Activated CD8-positive, alpha-beta memory T cell treated with anti-CD3 and anti-CD28 coated beads, Interleukin-2, amount 50 U/mL, for 24 hours (primary cell): Measurements from ENCODE around the gene NTRK2.

Experiments
- DNase-seq: peaks from one replicate; pipeline ENCODE4 v3.0.0-alpha.2; 2020; ENCODE audit errors: extremely low read depth

NTRK2 gene

DNA sequence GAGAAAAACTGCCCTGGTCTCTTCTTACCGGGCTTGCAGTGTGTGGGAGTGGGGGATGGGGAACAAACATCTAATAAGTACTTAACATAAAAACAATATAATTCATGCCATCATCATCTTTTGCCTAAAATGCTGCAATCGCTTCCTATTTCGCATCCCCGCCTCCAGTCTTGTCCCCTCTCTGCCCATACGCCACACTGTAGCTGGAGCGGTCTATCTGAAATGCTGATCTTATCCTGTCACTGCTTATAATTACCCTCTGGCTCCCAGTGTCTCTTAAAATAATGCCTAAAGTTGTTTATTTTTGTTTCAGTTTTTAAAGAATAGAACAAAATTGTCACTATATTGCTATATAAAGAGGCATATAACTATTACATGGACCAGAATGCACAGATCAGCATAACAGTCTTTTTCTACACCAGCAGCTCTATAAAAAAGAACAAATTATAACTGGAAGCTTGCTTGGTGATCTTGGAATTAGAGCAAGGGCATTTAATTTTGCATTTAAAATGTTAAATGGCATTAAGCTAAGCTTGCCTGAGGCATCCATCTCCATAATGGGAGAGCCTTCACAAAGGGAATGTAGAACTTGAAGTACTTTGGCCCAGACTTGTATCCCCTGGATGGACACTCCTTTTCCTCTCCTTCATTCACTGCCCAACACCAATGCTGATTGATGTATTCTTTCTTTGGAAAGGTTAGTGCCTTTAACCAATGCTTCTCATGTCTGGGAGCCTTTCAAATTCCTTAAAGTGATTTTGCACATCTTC is 12.2 kb downstream of the NTRK2 start:
- no peak for DNase-seq

DNA sequence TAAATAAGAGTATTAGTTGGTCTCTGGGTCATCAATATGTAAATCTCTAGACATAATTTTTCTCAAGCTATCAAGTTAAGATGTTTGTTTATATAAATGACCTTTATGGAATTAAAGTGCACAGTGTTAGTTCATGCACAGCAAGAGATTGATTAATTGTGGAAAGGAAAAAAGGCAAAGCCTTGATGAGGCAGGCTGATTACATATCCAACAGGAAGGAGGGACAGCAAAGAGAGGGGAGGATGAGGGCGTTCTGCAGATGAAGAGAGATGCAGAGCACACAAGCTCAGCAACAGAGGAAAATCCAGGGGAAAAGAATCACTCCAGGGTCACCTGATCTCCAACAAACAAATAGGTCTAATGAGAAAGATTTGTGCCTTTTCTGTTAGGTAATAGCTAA is 16.5 kb downstream of the NTRK2 start:
- DNase-seq: no peak

DNA sequence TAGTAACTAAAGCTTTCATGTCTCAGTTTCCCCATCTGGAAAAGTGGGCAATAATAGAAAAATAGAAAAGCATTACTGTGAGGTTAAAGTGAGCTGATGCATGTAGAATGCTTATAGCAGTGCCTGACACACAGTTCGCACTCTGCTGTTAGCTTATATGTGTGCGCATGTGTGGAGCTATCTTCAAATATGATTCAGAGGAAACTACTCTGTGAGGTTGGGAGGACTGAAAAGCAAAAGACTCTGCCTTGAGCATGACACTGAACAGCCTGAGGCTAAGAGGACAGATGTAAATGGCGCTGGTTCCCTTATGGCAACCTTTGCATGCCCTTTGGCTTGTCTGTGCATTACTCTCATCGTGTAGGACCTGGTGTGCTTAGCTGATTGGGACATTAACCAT is 19.4 kb downstream of the NTRK2 start:
- DNase-seq: no peak

DNA sequence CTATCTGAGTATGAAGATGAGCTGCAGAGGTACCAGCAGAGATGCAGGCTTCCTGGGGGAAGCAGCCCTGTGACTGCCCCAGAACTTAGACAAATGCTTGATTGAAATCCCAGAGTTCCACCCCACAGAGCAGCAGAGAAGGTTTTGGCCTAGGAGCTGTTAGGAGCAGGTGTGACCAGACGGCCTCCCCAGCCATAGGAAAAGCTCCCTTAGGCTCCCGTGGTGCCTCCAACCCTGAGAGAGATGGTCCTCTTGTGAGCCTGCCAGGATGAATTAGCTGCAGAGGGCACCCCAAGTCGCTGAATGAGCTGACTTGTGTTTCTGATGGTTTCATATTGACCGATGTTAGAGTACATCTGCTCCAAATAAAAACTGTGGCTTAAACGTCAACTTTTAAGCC is 22.1 kb downstream of the NTRK2 start:
- no peak for DNase-seq

DNA sequence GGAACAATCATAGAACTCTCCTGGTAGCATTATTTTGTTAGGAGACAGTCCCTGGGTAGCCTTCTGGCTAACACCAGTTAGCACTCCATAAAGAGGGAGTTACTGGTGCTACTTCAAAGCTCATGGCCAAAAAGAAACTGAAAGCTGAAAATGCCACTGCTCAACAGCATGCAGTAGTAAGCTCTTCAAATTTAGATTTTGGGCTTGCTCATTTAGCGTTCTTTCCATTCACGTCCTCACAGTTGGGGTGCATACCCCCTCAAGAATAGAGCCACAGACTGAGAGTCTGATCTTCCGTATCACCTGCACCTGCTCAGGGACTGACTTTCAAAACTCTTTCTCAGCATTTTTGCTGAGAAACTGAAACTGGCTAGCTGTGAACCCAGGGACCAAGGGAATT is 24.7 kb downstream of the NTRK2 start:
- DNase-seq: no peak

DNA sequence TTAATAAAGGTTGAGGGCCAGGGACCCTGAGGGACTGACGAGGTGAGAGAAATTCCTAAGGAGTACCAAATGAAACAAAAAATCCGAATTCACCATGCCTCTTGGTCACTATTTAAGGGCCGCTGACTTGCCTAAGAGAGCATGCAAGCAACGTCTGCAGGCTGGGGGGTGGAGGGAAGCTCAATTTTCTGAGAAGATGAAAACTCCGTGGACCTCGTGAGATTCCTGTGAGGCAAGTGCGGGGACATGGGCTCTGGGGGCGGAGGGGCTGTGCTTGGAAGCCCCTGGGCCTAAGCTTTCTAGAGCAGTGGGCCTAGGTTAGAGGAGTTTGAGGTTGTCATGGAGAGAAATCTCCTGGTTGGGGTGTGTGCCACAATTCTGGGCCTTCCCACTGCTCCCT is 27.5 kb downstream of the NTRK2 start:
- DNase-seq: no peak

DNA sequence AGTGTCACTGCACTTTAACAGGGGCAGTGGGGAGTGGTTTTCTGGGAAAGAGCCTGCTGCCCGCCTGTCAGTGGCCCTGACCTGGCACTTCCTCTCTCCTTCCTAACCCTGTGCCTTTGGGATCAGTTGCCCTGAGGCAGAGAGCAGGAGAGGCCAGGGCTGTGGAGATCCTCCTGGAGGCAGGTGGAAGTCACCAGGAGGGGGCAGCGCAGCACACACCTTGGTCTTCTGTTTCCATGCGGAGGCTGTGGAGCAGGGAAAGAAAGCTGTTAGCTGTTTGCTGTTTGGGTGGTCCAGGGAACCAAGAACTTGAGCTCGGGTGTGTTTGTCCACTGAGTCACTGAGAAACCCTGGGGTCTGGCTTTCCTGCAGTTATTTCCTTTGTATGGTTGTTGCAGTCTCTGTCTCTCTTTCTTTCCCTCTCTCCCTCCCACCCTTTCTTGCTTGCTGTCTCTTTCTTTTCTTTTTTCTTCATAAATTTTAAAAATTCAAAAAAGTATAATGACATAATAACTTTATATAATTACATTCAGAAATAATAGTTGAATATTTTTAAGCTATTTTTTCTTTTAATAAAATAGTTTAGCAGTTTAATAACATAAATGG is 28.1 kb downstream of the NTRK2 start:
- DNase-seq: no peak

DNA sequence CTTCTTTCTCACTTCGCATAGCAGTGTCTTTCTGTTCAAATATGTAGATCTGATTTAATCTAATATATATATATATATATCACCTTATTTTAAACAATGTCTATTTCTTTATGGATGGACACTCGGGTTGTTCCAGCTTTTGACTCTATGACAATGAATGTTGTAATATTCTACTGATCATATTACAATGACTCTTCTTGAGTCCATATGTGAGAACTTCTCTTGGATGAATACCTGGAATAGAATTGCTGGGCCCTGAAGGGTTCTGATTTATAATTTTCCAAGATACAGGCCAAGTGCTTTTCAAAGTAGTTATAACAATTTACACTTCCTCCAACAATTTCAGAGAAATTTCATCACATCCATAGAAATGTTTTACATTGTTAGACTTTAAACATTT is 28.8 kb downstream of the NTRK2 start:
- no peak for DNase-seq

DNA sequence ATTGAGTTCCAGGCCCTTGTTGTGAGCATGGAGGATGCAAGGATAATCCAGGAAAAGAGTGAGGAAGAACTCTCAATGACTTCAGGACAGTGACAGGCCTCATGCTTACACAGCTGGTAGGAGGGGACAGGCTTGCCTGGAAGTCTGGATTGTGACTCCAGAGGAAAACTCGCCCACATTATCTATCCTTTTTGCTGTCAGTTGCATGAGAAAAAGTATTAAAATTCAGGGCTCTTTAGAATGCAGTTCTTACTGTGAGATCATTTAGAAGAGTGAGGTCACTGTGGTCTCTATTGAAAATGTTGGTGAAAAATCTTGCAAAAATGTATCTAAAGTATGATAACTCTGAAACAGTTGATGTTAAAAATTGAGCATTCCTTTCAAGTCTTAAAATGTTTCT is 30.5 kb downstream of the NTRK2 start:
- DNase-seq: no peak

DNA sequence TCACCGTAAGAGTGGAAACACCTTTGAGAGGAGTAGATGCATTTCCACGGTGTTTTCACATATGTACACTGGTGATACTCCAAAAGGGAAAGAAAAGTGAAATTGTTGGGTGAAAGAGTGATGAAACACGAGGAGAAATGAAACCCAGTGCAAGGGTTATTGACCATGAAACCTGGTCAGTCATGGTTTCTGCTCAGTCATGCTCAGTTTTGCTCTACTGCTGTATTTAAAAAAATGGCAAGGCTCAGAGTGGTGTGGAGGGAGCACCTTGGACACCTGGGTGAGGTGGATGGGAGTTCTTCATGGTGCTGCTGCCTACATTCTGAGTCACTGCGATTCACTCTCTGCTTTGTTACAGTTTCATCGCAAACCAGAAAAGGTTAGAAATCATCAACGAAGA is 32.3 kb downstream of the NTRK2 start:
- no peak for DNase-seq

DNA sequence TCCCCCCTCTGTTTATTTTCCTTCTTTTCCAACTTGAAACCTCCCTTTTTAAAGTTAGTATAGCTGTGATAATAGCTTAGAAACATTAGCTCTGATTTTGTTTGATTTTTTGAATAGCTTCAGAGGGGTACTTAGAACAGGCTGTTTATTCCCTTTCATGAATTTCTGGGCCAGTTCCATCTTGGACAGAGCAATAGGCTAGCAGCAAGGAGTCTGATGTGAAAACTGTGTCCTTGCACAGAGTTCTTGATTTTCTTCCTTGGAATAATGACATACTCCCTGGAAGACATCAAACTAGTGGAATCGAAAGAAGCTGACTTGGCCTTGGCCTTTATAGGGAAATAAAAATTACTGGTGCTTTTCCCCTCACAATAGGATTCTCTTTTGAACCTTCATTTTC is 32.9 kb downstream of the NTRK2 start:
- DNase-seq: no peak

DNA sequence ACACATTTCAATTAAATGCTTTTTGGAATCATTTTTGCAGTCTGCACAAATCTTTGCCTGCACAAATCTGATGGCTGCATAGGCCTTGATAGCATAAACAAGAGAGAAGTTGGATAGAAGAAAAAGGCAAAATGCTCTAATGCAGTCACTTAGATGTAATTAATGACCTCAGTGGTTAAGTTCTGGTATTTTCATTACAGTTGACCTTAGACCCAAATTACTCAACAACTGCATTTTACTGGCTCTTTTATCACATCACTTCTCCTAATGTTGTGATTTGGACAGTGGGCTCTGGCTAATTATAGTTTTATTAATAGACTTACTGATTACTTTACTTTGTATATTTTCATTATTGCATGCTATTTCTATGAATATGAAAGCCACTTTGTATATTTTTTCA is 34.3 kb downstream of the NTRK2 start:
- DNase-seq: no peak

DNA sequence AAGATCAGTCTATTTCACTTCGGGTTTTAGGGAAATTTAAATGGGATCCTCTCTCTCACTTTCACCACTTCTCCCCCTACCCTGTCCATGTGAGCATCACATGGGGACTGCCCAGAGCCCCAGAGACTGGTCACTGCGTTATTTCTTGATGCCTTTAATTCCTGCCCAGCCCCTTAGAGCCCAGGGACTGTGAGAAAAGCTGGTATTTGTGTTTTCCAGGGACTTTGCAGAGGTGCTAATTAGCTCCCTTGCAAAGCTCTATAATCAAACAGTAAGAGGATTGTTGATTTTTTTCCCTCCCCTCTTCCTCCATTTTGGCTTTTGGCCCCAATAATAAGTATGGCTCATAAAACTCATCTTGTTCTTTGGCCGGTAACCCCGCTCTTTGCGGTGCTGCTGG is 35.6 kb downstream of the NTRK2 start:
- DNase-seq: no peak

DNA sequence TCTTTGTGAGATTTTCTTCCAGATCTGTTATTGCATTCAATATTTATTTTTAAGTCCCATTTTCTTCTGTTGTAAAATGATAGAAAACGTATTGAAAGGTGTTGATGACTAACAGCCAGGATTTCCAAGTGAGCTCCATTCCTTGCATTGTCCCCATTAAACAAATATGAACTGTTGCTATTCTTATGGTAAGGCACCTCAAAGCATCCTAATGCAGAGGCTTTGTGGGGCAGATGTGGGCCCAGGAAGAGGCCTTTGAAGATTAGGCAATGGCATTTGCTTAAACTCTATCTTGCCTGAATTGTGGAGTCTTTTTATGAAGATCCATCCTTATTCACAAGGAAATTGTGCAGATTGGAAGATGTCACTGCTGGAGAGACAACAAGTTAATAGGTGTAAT is 38.9 kb downstream of the NTRK2 start:
- no peak for DNase-seq

DNA sequence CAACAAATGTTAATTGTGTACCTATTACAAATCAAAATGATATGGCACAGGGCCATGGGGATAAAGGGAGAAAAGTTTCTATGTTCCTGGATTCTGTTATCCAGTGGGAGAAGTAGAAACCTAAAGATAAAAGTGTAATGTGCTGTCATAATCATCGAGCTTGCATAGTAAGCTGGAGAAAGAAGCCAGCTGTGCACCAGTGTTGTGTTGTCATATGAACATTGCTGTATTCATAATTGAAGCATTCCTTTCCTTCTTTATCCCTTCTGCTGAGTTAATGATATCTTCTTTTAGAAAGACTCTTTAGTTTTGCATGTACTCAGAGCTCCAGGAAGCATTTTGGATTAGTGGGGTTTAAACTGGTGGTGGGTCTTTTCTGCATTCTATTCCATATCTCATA is 39.5 kb downstream of the NTRK2 start:
- no peak for DNase-seq

DNA sequence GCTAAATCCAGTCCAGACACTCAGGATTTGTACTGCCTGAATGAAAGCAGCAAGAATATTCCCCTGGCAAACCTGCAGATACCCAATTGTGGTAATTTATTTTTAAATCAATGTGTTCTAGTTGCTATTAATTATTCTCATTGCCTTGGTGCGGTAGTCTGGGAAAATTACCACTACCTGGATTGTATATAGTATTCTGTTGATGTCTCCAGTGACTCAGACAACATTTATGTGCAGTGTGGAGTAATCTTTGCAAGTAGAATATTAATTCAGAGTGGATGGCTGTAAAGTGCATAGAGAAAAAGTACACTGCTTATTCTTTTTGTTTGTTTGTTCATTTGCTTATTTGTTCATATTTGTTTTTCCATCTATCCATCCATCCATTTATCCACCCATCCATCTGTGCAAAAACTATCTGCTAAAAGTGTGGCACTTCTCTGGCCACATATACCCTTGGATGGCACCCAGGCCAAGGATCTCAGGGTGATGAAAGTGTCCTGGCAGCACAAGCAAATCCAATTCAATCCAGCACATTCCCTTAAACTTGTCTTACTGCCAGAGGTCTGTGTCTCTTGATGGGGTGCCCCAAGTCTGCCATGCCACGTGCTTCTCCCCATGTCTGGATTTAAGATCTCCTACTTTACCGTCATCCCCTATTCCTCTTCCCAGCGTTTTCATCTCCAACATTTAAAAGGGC is 41.3 kb downstream of the NTRK2 start:
- DNase-seq: no peak

DNA sequence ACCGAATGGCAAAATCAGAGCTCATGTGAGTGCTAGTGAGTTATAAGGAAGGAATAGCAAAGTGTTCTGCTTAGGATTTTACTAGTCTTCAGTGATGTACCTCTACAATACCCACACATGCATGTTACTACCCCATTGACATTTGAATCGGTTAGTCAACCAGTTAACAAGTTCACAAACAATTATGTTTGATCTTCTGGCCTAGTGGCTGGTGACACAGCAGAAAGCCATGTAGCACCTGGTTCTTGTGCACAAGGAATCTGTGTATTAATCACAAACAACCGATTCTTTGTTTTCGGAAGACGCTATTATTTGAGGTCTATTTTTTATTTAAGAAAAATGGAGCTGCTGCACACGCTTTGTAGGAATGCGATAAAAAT is 41.9 kb downstream of the NTRK2 start:
- DNase-seq: no peak

DNA sequence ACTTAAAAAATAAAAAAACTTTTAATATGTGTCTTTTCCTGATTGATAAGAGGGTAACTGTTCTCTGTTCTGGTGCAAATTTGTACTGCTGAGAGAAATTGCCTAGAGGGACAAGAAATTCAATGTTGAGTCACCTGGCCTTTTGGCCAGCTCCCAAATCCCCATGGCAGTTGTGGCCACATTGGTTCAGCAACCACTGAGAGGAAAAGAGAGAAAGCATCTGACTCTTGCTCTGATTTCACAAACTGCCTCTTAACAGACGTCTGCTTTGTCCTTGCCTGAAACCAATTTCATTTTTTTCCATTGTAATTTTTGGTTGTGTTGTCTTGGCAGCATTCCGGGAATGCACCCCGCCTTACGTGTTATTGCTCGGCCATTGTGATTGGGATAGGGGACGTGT is 42.4 kb downstream of the NTRK2 start:
- DNase-seq: no peak

DNA sequence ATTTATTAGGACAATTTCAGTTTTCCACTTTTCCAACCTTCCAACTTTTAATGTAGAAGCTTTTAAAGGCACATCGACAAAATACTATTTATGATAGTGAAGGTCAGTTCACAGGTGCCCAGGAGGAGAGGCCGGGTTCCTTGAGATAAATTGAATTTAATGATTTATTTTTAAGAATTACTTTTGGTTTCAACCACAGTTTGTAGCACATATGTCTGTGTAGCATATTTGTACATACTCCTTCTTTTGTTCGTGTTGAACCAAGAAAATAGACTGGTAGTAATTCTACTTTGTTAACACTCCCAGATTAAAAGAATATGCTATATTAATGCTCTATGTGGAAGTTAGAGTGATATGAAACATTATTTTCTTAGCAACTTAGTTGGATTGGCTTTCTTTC is 46.7 kb downstream of the NTRK2 start:
- DNase-seq: no peak

DNA sequence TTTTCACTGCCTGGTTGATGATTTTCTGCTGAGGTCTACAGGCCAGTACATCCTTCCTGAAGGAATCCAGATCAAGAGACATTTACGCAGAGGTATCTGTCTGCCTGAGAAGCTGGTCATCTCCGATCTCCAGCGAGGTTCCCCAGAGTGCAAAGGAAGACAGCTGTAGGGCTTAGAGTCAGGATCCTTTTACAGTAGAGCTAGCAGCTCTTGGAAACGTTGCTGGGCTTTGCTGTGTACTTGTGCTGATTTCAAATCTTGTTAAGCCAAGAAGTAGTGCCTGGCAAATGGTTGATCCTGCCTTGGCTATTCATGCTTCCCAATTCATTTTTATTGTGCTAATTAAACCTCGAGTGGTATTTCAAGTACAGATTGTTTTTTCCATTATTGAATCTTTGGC is 48.9 kb downstream of the NTRK2 start:
- no peak for DNase-seq

DNA sequence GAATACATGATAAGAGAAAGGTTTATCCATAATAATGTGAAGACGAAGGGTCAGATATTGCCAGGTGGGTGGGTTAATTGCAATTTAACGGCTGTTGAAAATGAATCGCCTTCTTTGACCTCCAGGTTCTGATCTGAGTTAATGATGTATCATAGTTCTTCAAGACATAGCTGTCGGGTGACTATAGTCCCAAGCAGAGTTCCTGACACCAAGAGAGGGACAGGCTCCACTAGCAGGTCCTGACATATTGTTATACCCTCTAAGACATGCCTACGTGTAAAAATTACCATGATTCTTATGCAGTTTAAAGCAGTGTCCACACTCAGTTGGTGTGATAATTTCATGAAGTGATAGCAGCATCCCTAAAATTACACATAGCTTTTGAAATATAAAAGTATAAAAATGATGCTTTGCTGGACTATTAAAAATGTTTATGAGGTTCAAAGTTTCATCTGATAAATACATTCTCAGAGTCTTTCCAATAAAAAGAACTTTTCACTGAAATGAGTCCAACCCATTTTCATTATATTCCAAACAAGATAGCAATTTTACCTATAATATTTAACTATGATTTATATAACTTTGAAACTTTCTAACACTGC is 53.0 kb downstream of the NTRK2 start:
- DNase-seq: no peak

DNA sequence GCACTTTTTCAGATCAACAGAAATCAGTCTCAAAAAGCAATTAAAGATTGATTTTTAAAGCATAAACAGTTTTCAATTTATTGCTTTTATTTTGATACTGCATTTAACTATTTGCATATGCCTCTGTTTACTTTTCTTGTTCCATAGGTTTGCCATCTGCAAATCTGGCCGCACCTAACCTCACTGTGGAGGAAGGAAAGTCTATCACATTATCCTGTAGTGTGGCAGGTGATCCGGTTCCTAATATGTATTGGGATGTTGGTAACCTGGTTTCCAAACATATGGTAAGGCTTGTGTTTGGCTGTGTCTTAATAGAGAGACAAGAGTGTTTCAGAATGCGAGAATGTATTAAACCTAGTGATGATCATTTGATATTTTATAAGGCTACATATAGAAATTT is 53.9 kb downstream of the NTRK2 start:
- DNase-seq: no peak

DNA sequence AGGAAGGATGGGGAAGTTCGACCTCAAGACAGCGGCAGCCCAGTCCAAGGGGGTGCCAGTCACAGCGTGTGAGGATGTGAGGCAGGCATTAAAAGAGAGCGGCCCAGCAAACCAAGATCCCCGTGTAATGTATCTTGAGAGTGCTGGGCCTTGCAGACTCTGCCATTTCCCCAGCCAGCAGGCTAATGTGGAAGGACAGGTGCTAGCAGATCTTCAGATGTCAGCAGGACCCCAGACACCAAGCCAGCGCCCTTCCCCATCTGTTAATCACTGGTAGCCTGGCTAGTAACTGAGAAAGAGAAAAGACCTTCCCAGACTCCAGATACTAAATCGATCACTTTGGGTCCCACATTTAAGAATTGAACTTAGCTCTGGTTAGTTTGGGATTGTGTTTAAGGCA is 62.2 kb downstream of the NTRK2 start:
- DNase-seq: no peak
